Skeletal muscle satellite cell (primary cell): Measurements from ENCODE around the gene ZNF580.

ENCODE experiments used
- H3K27me3 ChIP-seq: 2 replicates; pipeline ENCODE4 v1.7.0; 2013; ENCODE audit warnings: low read length; ENCODE audit not compliant: control insufficient read depth, insufficient read depth
- H3K36me3 ChIP-seq: 2 replicates; pipeline ENCODE4 v1.7.0; 2013; ENCODE audit warnings: mild to moderate bottlenecking, control low read depth, low read length; ENCODE audit not compliant: insufficient read depth
- H3K4me1 ChIP-seq: 2 replicates; pipeline ENCODE4 v1.7.0; 2013; ENCODE audit warnings: low read length; ENCODE audit not compliant: control insufficient read depth, insufficient read depth
- H3K4me2 ChIP-seq: 2 replicates; pipeline ENCODE4 v1.7.0; 2013; ENCODE audit warnings: mild to moderate bottlenecking, low read length
- H3K4me3 ChIP-seq: 2 replicates; pipeline ENCODE4 v1.7.0; 2013; ENCODE audit warnings: low read length
- H3K9ac ChIP-seq: 2 replicates; pipeline ENCODE4 v1.7.0; 2013; ENCODE audit warnings: mild to moderate bottlenecking, low read depth, low read length, moderate library complexity
- H3K9me3 ChIP-seq: replicated peaks from 2 replicates; pipeline ENCODE4 v1.7.0; 2013; ENCODE audit warnings: mild to moderate bottlenecking, control low read depth, low read length

Gene ZNF580

DNA sequence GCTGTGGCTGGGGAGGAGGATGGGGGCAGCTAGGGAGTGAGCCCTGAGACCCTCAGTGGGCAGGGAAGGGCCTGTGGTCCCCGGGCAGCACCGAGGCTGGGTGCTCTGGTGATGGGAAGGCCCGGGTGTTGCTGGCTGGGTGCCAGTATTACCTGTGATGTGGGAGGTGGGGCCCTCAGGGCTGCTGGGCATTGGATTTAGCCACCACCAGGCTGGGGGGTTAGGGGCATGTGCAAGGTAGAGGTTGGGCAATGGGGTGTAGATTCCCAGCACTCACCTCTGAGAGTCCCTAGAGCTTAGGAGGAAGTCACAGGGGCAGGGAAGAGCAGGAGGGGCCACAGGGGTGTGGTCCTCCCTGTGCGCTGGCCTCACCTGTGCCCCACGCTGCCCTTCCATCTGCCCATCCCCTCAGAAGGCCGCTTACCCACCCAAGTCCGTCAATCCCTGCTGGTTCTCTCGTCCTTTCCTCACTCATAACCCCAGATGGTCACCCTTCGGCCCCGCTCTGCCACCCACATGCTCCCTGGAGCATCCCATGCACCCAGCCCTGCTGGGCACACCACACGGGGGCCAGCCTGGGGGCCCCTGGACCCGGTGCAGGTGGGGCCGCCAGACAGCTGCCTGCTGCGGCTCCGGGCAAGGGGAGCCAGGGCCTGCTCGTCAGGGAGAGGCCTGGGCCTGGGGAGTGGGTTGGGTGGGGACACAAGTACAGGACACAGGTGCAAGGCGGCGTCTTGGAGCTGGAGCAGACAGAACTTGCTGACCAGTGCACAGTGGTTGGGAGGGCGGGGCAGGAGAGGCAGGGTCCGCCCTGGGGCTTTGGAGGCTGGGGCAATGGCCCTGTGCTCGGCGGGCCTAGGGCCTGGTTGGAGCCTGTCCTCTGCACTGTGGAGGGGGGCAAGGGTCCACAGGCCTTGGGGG, 46.7 kb downstream of the ZNF580 start:
- Histone ChIP-seq H3K27me3 (no peaks in the 10 kb centered on the region), H3K4me3 (no peak overlapping the region), H3K9ac (no peak overlapping the region), H3K36me3 (peaks cover 57% of the 10 kb centered on the region), H3K4me1 (no peaks in the 10 kb centered on the region), H3K9me3 (no peaks in the 10 kb centered on the region), H3K4me2 (no peak overlapping the region)

DNA sequence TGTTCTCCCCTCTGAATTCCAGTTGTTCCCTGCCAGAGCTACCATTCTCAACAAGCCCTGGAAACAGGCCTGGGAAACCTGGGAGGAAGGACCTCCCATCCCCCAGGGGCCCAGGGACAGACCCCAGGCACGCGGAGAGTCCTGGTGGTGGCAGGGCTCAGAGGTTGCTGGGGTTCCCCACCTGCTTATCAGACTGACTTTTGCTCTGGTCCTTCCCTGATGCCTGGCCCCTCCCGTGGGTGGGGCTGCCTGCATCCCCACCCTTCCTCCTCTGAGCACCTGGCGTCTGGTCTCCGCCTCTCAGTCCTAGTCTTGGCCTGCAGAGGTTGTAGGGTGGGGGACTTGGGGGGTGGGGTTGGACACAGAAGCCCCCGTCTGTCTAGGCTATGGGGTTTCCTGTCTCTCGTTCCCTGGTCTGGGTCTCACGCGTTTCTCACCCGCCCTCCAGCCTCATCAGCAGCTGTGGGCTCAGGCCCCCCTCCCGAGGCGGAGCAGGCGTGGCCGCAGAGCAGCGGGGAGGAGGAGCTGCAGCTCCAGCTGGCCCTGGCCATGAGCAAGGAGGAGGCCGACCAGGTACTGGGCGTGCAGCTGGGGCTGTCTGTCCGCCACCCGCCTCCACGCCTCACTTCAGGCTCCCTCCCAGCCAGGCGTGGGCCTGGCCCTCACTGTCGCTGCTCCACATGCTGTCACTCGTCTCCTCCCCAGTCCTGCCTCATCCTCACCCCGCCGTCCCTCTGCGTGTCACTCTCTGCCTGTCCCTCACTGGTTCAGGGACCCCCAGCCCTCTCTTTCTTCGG, 47.8 kb downstream of the ZNF580 start:
- H3K4me2 ChIP-seq: no peak overlapping the region
- H3K27me3 ChIP-seq: no peaks in the 10 kb centered on the region
- no peaks in the 10 kb centered on the region for H3K9me3 ChIP-seq
- H3K36me3 ChIP-seq: peaks cover 61% of the 10 kb centered on the region
- no peaks in the 10 kb centered on the region for H3K4me1 ChIP-seq
- H3K9ac ChIP-seq: no peak overlapping the region
- no peak overlapping the region for H3K4me3 ChIP-seq

DNA sequence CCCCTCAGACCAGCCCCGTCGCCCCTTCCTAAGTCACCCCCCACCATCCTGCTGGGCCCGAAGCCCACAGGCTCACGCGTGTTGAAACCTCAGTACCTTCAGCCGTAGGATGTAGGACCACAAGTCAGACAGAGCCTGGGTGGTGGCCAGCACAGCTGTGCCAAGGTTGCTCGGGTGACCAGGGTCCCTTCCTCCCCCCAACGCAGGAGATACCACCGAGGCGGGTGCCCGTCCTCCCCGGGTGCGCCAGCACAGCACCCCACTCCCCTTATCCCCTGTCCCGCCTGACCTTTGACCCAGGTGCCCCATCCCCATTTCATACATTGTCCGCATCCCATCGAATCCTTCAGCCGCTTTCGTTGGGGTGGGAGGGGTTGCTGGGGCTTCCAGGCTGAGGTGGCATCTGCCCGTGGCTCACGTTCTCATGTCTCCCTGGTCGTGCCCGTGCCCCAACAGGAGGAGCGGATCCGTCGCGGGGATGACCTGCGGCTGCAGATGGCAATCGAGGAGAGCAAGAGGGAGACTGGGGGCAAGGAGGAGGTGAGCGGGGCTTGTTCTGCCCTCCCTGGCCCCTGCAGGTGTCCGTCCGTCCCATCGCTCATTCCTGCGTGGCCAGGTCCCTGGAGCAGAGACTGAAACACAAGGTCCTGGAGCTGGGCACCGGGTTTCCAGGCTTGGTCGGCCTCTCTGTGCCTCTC, 48.8 kb downstream of the ZNF580 start:
- peaks cover 61% of the 10 kb centered on the region for H3K36me3 ChIP-seq
- no peaks in the 10 kb centered on the region for H3K4me1 ChIP-seq
- no peak overlapping the region for H3K9ac ChIP-seq
- H3K9me3 ChIP-seq: no peaks in the 10 kb centered on the region
- H3K4me2 ChIP-seq: no peak overlapping the region
- no peak overlapping the region for H3K4me3 ChIP-seq
- H3K27me3 ChIP-seq: no peaks in the 10 kb centered on the region

DNA sequence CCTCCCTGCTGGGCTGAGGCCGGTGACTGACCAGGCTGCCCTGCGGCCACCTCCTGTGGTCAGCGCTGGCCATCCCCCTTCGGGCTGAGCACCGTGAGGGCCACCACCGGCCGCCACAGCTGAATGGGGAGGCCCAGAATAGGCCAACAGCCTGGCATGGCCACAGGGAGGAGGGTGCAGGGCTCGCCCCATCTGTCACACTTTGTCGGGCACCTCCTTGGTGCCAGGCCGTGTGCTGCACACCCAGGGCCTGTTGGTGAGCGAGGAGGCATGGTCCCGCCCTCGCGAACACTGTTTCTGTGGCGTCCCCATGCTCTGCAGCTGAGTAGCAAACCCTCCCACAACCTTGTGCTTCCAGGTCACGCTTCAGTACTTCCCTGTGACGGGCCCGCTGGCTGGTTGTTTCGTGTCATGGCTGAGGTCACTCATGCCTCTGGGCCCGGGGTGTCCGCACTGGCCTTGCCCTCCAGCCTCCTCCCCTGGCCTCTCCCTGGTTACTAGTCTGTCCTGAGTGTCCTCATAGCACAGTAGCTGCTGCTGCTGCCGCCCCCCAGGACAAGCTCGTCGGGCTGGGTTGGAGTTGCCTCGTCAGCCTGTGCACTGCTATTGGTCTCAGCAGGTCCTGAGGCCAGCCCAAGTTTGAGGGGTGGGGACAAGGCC, 49.4 kb downstream of the ZNF580 start:
- H3K36me3 ChIP-seq: peaks cover 61% of the 10 kb centered on the region
- no peak overlapping the region for H3K9ac ChIP-seq
- no peaks in the 10 kb centered on the region for H3K4me1 ChIP-seq
- no peak overlapping the region for H3K4me2 ChIP-seq
- no peak overlapping the region for H3K4me3 ChIP-seq
- H3K27me3 ChIP-seq: no peaks in the 10 kb centered on the region
- no peaks in the 10 kb centered on the region for H3K9me3 ChIP-seq

DNA sequence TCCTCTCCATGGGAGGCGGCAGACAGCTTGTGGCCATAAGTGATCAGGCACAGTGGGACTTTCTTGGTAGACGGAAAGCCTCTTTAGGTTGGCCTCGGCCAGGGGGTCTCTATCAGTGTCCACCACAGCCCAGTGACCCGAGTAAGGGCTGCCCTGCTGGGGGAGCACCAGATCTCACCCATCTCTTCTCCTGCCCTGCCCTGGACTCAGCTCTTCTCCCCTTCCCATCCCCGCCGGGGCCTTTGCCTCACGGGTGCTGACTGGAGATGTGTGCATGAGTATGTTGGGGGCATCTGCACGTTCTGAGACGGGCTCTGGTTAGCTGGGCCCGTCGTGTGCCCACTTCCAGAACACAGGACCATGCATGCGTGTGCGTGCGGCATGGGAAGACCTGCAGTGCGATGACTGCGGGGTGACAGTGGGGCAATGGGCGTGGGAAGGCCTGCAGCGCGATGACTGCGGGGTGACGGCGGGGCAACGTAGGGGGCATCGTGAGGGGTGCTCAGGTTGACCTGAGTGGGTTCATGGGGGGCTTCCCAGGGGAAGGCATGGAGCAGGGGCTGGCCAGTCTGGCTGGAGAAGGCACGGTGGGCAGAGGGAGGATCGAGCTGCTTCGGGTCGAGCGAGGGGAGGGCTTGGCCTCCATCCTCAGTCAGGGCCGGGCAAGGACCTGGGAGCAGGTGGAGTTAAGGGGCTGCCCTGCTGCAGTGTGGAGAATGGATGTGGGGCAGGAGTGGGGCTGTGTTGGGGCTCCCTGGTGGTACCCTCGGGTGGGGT, 50.2 kb downstream of the ZNF580 start:
- no peak overlapping the region for H3K4me2 ChIP-seq
- H3K9ac ChIP-seq: no peak overlapping the region
- no peaks in the 10 kb centered on the region for H3K9me3 ChIP-seq
- peaks cover 61% of the 10 kb centered on the region for H3K36me3 ChIP-seq
- H3K27me3 ChIP-seq: no peaks in the 10 kb centered on the region
- H3K4me3 ChIP-seq: no peak overlapping the region
- no peaks in the 10 kb centered on the region for H3K4me1 ChIP-seq

DNA sequence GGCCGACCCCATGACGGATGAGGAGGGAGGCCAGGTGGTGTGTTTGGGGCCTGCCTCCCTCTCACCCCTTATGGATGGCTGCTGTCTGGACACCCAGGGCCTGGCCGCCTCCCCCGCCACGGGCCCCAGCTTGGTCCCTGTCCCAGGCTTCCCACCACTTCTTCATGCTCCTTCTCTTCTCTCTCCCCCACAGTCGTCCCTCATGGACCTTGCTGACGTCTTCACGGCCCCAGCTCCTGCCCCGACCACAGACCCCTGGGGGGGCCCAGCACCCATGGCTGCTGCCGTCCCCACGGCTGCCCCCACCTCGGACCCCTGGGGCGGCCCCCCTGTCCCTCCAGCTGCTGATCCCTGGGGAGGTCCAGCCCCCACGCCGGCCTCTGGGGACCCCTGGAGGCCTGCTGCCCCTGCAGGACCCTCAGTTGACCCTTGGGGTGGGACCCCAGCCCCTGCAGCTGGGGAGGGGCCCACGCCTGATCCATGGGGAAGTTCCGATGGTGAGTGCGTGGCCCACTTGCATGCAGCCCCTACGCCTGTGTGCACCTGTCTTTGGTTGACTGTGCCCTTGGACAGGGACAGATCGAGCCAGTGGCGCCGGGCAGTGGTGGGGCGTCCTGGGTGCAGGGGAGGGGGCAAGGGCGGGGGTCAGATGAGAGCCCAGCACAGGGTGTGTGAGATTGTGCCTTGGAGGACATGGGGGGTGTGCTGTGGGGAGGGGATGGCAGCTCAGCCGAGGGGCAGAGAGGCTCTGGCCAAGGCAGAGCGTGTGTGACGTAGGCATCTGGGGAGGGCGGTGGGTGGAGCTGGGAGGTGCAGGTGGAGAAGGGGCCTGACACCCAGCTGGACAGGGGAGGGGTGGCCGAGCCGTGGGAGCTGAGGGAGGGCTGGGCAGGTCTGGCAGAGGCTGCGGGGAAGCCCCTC, 51.0 kb downstream of the ZNF580 start:
- Histone ChIP-seq H3K4me1 (no peaks in the 10 kb centered on the region), H3K9ac (no peak overlapping the region), H3K36me3 (peaks cover 61% of the 10 kb centered on the region), H3K9me3 (no peaks in the 10 kb centered on the region), H3K4me3 (no peak overlapping the region), H3K4me2 (no peak overlapping the region), H3K27me3 (no peaks in the 10 kb centered on the region)

DNA sequence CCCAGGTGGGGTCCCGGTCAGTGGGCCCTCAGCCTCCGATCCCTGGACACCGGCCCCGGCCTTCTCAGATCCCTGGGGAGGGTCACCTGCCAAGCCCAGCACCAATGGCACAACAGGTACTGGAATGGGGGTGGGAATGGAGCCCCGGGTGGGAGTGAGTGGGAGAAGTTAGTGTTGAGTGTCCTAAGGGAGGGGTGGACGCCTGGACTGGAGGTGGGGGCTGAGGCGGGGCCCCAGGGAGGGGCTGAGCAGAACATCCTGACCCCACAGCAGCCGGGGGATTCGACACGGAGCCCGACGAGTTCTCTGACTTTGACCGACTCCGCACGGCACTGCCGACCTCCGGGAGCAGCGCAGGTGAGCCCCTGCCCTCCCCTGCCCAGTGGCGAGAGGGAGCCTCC, 51.9 kb downstream of the ZNF580 start:
- peaks cover 67% of the 10 kb centered on the region for H3K36me3 ChIP-seq

More for the DNA sequence above, 51.9 kb downstream of the ZNF580 start:
- Histone ChIP-seq H3K9ac (no peak overlapping the region), H3K27me3 (no peaks in the 10 kb centered on the region), H3K4me3 (no peak overlapping the region), H3K4me2 (no peak overlapping the region), H3K4me1 (no peaks in the 10 kb centered on the region), H3K9me3 (no peaks in the 10 kb centered on the region)
